ENCODE data around the gene PHF21A. TPM values are rescaled to one million over a fixed set of nuclear protein-coding genes. Genes with fewer than 3 reads are reported as not detected.
A peak's percentile ranks its signal among the peaks of the same experiment; 100 is the strongest.
"Not testable (repeated sequence)": the region's sequence is repeated elsewhere in the genome, so short reads cannot be mapped to it uniquely, and the experiment has no call there.

PHF21A gene
- total RNA-seq, 2 donors from 2014 or later = 50.3 to 64.3 TPM

DNA sequence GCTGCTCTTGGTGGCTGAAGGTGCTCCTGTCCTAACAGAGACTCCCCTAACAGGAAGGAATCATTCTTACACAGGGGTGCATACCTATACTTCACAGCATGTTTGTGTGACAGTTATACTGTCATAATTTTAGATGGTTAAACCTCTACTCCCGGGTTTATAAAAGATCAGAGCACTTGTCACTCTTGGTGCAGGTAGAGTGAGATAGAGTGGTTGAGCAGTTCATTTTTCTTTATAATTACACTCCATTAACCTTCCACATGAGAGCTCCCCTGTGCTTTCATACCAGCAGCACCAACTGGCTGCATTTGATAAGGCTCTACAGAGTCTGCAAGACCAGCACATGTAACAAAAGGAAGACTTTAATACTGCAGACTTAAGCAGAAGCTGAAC lies 125.9 kb downstream of the PHF21A start:
- Mint-ChIP-seq H3K36me3 (no peaks in the 10 kb centered on the region), H3K27me3 (no peaks in the 10 kb centered on the region), H3K27ac (no peak overlapping the region), H3K4me3 (no peak overlapping the region), H3K9me3 (no peaks in the 10 kb centered on the region), H3K4me1 (ENCODE audit: low read depth in 2 of 2) (peaks cover 12 to 27% of the 10 kb centered on the region in 2 donors)
- DNase-seq (ENCODE audit: low spot score) = no peak
- ATAC-seq = no peak

- Mint-ChIP-seq H3K9me3 (no peaks in the 10 kb centered on the region), H3K4me1 (ENCODE audit: low read depth in 2 of 2) (peaks cover 12 to 27% of the 10 kb centered on the region in 2 donors), H3K27me3 (no peaks in the 10 kb centered on the region), H3K36me3 (no peaks in the 10 kb centered on the region), H3K27ac (no peak overlapping the region), H3K4me3 (no peak overlapping the region)
- ATAC-seq = peak in 1 of 2 donors; percentile 33
- DNase-seq (ENCODE audit: low spot score) = no peak
These were observed 126.6 kb downstream of the PHF21A start for GRCh38 chr11:45994371-45995341.

DNA sequence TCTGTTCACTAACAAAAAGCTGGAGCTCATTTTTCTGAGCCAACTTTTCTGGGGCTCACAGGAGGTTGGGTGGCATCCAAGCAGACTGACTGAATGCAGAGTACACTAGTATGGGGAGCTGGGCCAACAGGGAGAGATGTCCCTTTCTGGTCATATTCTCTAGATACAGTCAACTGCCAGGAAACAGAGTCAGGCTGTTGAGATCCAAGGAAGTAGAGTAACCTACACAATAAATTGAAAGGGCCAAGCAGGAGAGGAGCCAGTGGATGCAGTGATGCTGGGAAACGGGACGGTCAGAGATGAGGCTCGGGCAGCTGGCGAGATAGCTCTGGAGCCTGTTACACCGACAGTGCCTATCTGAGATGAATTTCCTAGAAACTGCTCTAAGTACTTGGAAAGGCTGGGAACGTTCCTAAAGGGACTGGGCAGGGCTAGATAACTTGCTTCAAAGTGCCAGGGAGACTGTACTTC lies 127.7 kb downstream of the PHF21A start:
- H3K27ac Mint-ChIP-seq = no peak overlapping the region
- H3K4me3 Mint-ChIP-seq = no peak overlapping the region
- ATAC-seq = no peak
- H3K36me3 Mint-ChIP-seq = no peaks in the 10 kb centered on the region
- H3K27me3 Mint-ChIP-seq = no peaks in the 10 kb centered on the region
- H3K9me3 Mint-ChIP-seq = no peaks in the 10 kb centered on the region
- no peak for DNase-seq (ENCODE audit: low spot score)
- peaks cover 12 to 27% of the 10 kb centered on the region in 2 donors for H3K4me1 Mint-ChIP-seq (ENCODE audit: low read depth in 2 of 2)

DNA sequence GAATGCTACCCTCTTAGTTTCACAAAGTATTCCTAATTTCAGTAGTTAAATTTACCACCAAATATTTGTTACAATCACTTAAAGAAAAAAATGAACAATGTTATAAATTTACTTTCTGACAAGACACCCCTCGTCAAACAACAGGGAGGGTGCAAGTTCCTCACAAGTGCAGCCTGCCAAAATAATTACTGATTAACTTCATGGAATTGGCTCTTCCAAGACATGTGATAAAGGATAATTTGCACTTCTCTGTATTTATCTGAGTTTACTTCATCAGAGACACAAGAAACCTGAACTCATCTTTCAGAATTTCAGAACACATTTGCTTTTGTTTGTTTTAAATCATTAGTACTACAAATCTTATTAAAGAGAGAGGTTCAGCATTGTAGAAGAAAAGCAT lies 132.3 kb downstream of the PHF21A start:
- Mint-ChIP-seq H3K4me3 (no peak overlapping the region), H3K9me3 (no peaks in the 10 kb centered on the region), H3K27ac (no peak overlapping the region), H3K27me3 (no peaks in the 10 kb centered on the region), H3K36me3 (no peaks in the 10 kb centered on the region), H3K4me1 (ENCODE audit: low read depth in 2 of 2) (peaks cover 21 to 26% of the 10 kb centered on the region in 2 donors)
- DNase-seq (ENCODE audit: low spot score) (no peak), ATAC-seq (no peak)

DNA sequence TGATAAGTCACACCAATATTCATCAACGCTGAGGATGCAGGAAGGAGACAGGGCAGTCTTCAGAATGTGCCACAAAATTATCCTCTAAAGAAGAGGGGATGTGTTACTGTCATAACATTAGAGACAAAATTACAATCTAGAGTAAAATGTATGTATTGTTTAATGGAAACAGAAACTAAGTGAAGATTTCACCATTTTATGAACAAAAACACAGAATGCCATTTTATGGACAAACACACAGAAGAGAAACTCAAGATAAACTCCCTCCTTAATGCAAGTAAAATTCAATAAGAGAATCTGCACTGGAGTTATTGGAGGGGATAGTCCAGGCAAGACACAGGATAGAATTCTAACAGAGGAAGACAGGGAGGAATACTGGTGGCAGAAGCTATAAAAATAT lies 136.0 kb downstream of the PHF21A start:
- no peaks in the 10 kb centered on the region for H3K36me3 Mint-ChIP-seq
- ATAC-seq = no peak
- H3K27ac Mint-ChIP-seq = peak overlapping the region in 1 of 2 donors; percentile 15
- DNase-seq (ENCODE audit: low spot score) = no peak
- H3K4me1 Mint-ChIP-seq (ENCODE audit: low read depth in 2 of 2) = peaks cover 26% of the 10 kb centered on the region in 2 donors
- no peaks in the 10 kb centered on the region for H3K9me3 Mint-ChIP-seq
- no peak overlapping the region for H3K4me3 Mint-ChIP-seq
- H3K27me3 Mint-ChIP-seq = no peaks in the 10 kb centered on the region

GRCh38 chr11:45984192-45984591 lies 137.1 kb downstream of the PHF21A start:
- peaks cover 5% of the 10 kb centered on the region for H3K36me3 Mint-ChIP-seq
- no peak for DNase-seq (ENCODE audit: low spot score)
- H3K27ac Mint-ChIP-seq = no peak overlapping the region
- no peak for ATAC-seq
- H3K4me1 Mint-ChIP-seq (ENCODE audit: low read depth in 2 of 2) = peaks cover 26% of the 10 kb centered on the region in 2 donors
- H3K27me3 Mint-ChIP-seq = no peaks in the 10 kb centered on the region
- H3K9me3 Mint-ChIP-seq = no peaks in the 10 kb centered on the region
- H3K4me3 Mint-ChIP-seq = no peak overlapping the region

GRCh38 chr11:45983471-45983845 lies 137.8 kb downstream of the PHF21A start:
- H3K9me3 Mint-ChIP-seq = no peaks in the 10 kb centered on the region
- H3K27ac Mint-ChIP-seq = no peak overlapping the region
- H3K36me3 Mint-ChIP-seq = peaks cover 5% of the 10 kb centered on the region
- H3K27me3 Mint-ChIP-seq = no peaks in the 10 kb centered on the region
- peaks cover 26% of the 10 kb centered on the region in 2 donors for H3K4me1 Mint-ChIP-seq (ENCODE audit: low read depth in 2 of 2)
- DNase-seq (ENCODE audit: low spot score) = no peak
- no peak for ATAC-seq
- H3K4me3 Mint-ChIP-seq = no peak overlapping the region

DNA sequence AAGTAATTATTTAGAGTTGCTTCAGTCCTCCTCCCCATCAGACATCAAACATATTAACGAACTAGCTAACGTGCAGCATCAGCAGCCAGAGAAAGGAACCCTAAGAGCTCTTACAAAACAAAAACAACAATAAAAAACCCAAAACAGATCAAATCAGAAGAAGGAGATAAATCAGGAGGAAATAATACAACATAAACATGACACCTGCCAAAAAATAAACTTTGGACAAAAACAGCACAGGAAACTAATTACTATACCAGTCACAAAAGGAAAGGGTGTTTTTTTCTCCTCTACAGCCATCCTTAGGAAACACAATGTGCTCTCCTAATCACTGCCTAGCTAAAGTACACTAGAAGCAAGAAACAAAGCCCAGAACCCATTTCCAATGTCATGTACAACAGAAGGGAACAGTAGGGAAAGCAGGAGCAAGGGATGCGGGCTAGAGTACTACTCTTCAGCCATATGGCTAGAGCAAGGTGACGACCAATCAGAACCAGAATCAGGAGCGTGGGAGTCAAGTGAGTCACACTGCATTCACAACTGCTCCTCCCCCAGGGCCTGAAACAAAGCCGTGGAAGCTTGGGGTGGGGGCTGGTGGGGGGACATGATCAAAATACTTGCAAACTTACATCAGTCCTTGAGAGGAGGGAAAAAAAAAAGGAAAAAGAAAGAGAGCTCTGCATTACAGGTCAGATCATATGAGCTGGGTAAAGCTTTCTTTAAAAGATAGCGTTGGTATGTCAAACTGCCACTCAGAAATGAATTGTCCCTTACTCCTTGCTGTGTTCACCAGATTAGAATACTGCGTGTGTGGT lies 138.4 kb downstream of the PHF21A start:
- Mint-ChIP-seq H3K27ac (no peak overlapping the region), H3K9me3 (no peaks in the 10 kb centered on the region), H3K36me3 (peaks cover 5% of the 10 kb centered on the region), H3K27me3 (no peaks in the 10 kb centered on the region), H3K4me3 (no peak overlapping the region), H3K4me1 (ENCODE audit: low read depth in 2 of 2) (peaks cover 24 to 26% of the 10 kb centered on the region in 2 donors)
- DNase-seq (ENCODE audit: low spot score) (no peak), ATAC-seq (no peak)

DNA sequence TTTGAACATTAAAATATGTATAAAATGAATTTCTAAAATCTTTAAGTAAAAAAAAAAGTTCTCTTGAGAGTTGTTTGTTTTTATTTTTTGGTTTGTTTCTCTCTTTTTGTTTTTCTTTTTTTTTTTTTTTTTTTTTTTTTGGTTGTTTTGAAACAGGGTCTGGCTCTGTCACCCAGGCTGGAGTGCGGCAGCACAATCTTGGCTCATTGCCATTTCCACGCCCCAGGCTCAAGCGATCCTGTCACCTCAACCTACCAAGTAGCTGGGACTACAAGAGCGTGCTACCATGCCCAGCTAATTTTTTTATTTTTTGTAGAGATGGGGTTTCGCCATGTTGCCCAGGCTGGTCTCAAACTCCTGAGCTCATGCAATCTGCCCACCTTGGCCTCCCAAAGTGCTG lies 139.4 kb downstream of the PHF21A start:
- not testable (repeated sequence) for H3K36me3 Mint-ChIP-seq; H3K4me3 Mint-ChIP-seq; ATAC-seq; DNase-seq (ENCODE audit: low spot score); H3K9me3 Mint-ChIP-seq; H3K27me3 Mint-ChIP-seq; H3K27ac Mint-ChIP-seq
- peaks cover 21 to 26% of the 10 kb centered on the region in 2 donors for H3K4me1 Mint-ChIP-seq (ENCODE audit: low read depth in 2 of 2)

DNA sequence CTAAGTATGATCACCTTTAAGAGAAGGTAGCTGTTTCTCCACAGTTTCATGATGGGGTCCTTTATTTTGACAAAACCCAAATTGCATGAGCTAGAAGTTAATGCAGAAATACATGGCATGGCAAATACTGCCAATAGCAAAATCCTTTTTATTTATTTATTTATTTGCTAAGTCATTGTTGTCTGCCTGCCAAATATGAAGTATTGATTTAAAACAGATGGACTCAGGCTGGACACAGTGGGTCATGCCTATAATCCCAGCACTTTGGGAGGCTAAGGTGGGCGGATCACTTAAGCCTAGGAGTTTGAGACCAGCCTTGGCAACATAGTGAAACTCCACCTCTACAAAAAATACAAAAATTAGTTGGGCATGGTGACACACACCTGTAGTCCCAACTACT lies 146.4 kb downstream of the PHF21A start:
- ATAC-seq (no peak), DNase-seq (ENCODE audit: low spot score) (no peak)
- no peaks in the 10 kb centered on the region for H3K27me3 Mint-ChIP-seq

GRCh38 chr11:45973601-45974000 lies 147.7 kb downstream of the PHF21A start:
- H3K36me3 Mint-ChIP-seq = no peaks in the 10 kb centered on the region
- H3K27ac Mint-ChIP-seq = no peak overlapping the region
- H3K4me1 Mint-ChIP-seq (ENCODE audit: low read depth in 2 of 2) = no peaks in the 10 kb centered on the region
- H3K27me3 Mint-ChIP-seq = no peaks in the 10 kb centered on the region
- H3K4me3 Mint-ChIP-seq = no peak overlapping the region
- no peak for DNase-seq (ENCODE audit: low spot score)
- no peaks in the 10 kb centered on the region for H3K9me3 Mint-ChIP-seq
- no peak for ATAC-seq

More for the DNA sequence above, 146.4 kb downstream of the PHF21A start:
- Mint-ChIP-seq H3K4me1 (ENCODE audit: low read depth in 2 of 2) (no peaks in the 10 kb centered on the region), H3K4me3 (no peak overlapping the region), H3K27ac (no peak overlapping the region), H3K36me3 (peaks cover 5% of the 10 kb centered on the region), H3K9me3 (no peaks in the 10 kb centered on the region)

DNA sequence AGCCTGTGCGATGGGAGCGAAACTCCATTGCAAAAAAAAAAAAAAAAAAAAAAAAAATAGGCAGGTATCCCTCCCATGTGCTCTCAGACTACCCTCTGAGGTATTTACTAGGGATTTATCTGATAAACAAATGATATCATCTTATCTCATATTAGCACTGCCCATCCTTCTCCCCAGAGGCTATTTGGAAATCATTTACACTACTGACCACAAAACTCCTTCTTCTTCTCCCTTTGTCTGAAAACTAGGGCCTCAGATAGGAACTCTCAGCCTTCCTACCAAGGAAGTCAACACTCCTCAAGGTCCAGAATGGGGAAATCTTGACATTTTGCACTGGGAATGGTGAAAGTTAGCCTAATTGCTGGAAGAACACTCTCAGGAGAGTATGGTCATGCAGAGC lies 152.4 kb downstream of the PHF21A start:
- ATAC-seq = no peak

DNA sequence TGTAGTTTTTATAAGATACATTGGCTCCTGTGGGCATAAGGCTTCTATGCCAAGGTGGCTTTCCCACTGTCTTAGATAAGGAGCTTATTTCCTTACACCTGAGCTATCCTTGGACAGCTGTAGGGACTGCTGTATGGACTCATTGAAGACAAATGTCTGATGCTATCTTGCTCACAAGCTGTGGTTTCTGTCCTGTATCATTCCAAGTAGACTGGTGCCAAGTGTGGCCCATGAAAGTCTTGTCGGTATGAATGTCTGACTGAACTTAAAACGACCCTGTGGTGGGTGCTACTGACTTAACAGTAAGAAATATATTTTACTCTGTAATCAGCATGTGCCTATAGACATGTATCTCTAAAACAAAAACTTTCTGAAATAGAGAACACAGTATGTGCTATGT lies 153.7 kb downstream of the PHF21A start:
- no peak for DNase-seq (ENCODE audit: low spot score)
- Mint-ChIP-seq H3K4me1 (ENCODE audit: low read depth in 2 of 2) (no peaks in the 10 kb centered on the region), H3K9me3 (no peaks in the 10 kb centered on the region), H3K27ac (no peak overlapping the region), H3K27me3 (no peaks in the 10 kb centered on the region), H3K4me3 (no peak overlapping the region), H3K36me3 (no peaks in the 10 kb centered on the region)
- no peak for ATAC-seq

More for the DNA sequence above, 152.4 kb downstream of the PHF21A start:
- DNase-seq (ENCODE audit: low spot score) = no peak
- no peaks in the 10 kb centered on the region for H3K27me3 Mint-ChIP-seq
- no peaks in the 10 kb centered on the region for H3K36me3 Mint-ChIP-seq
- no peaks in the 10 kb centered on the region for H3K4me1 Mint-ChIP-seq (ENCODE audit: low read depth in 2 of 2)
- H3K27ac Mint-ChIP-seq = no peak overlapping the region
- H3K9me3 Mint-ChIP-seq = no peaks in the 10 kb centered on the region
- no peak overlapping the region for H3K4me3 Mint-ChIP-seq

- H3K36me3 Mint-ChIP-seq = no peaks in the 10 kb centered on the region
- H3K4me3 Mint-ChIP-seq = no peak overlapping the region
These were observed 156.3 kb downstream of the PHF21A start for GRCh38 chr11:45964911-45965389.

More at GRCh38 chr11:45964911-45965389, 156.3 kb downstream of the PHF21A start:
- DNase-seq (ENCODE audit: low spot score) = peak; percentile 73
- peak; percentile 73 to 77 for ATAC-seq
- Mint-ChIP-seq H3K4me1 (ENCODE audit: low read depth in 2 of 2) (no peaks in the 10 kb centered on the region), H3K27me3 (no peaks in the 10 kb centered on the region), H3K27ac (no peak overlapping the region), H3K9me3 (no peaks in the 10 kb centered on the region)
